Measurements from ENCODE around the gene CHKA. TPM values are rescaled to one million over a fixed set of nuclear protein-coding genes. Genes with fewer than 3 reads are reported as not detected.

Gene CHKA
- total and polyA plus RNA-seq, 4 donors, result 58.5 to 112 (median 77.1) TPM

DNA sequence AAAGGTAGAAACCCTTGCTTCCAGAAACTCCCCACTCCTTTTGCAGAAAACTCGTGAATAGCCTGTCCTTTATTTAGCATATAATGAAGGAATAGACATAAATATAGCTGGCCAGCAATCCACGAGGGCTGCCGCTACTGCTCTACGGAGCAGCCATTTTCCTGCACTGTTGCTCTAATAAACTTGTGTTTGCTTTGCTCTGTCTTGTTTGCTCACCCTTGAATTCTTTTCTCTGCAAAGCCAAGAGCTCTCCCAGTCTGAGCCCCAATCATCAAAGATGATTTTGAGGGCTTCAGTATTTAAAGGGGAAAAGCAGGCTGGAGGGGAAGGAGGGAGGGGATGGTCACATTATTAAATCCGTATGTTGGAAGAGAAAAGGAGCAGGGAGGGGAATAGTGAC, 16.6 kb upstream of the CHKA start:
- H3K9me3 ChIP-seq (ENCODE audit: control insufficient read depth, insufficient read depth, low read length), result peaks cover 2% of the 10 kb centered on the region
- peak overlapping the region; percentile 17 for H3K27ac ChIP-seq (ENCODE audit: low read depth, low read length)
- H3K27me3 ChIP-seq (ENCODE audit: control insufficient read depth, insufficient read depth, low read length), result no peaks in the 10 kb centered on the region
- peak in 1 of 6 donors; percentile 24 for DNase-seq (ENCODE audit: low read depth in 4 of 6, low spot score in 6 of 6)
- no peaks in the 10 kb centered on the region for H3K36me3 ChIP-seq (ENCODE audit: control insufficient read depth, insufficient read depth, low read length)
- no CpG with 5 or more reads among the region's 5 CpGs for WGBS (ENCODE audit: insufficient coverage)
- peaks cover 35% of the 10 kb centered on the region for H3K4me1 ChIP-seq (ENCODE audit: control insufficient read depth, insufficient read depth, low read length)
- no peak overlapping the region for H3K4me3 ChIP-seq (ENCODE audit: low read depth, low read length)

DNA sequence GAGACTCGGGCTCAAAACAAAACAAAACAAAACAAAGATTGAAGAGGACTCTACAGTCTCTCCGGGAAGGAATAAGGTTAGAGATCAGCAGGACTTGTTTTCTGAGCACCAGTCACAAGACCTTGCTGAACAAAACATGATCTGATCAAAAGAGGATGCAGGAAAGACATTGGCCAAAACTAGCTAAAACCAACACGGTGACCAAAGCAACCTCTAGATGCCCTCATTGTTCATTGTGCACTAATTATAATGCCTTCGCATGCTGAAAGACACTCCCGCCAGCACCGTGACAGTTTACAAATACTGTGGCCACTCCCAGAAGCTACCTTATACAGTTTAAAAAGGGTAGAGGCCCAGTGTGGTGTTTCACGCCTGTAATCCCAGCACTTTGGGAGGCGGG, 15.7 kb upstream of the CHKA start:
- H3K9me3 ChIP-seq (ENCODE audit: control insufficient read depth, insufficient read depth, low read length), result peaks cover 3% of the 10 kb centered on the region
- no peak overlapping the region for H3K27ac ChIP-seq (ENCODE audit: low read depth, low read length)
- WGBS (ENCODE audit: insufficient coverage), result 78% methylated on average over 7 of the region's 8 CpGs
- H3K4me3 ChIP-seq (ENCODE audit: low read depth, low read length), result no peak overlapping the region
- H3K36me3 ChIP-seq (ENCODE audit: control insufficient read depth, insufficient read depth, low read length), result no peaks in the 10 kb centered on the region
- DNase-seq (ENCODE audit: low read depth in 4 of 6, low spot score in 6 of 6), result no peak
- no peaks in the 10 kb centered on the region for H3K27me3 ChIP-seq (ENCODE audit: control insufficient read depth, insufficient read depth, low read length)
- H3K4me1 ChIP-seq (ENCODE audit: control insufficient read depth, insufficient read depth, low read length), result peaks cover 25% of the 10 kb centered on the region

DNA sequence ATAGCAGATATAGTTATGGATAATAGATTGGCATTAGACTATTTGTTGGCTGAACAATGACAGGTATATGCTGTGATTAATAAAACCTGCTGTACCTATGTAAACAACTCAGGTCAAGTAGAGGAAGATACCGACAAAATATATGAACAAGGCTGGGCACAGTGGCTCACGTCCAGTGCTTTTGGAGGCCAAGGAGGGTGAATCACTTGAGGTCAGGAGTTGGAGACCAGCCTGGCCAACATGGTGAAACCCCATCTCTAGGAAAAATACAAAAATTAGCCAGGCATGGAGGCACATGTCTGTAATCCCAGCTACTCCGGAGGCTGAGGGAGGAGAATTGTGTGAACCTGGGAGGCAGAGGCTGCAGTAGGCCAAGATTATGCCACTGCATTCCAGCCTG, 14.0 kb upstream of the CHKA start:
- WGBS (ENCODE audit: insufficient coverage), result 100% methylated on average over 1 of the region's 3 CpGs
- peaks cover 3% of the 10 kb centered on the region for H3K9me3 ChIP-seq (ENCODE audit: control insufficient read depth, insufficient read depth, low read length)

DNA sequence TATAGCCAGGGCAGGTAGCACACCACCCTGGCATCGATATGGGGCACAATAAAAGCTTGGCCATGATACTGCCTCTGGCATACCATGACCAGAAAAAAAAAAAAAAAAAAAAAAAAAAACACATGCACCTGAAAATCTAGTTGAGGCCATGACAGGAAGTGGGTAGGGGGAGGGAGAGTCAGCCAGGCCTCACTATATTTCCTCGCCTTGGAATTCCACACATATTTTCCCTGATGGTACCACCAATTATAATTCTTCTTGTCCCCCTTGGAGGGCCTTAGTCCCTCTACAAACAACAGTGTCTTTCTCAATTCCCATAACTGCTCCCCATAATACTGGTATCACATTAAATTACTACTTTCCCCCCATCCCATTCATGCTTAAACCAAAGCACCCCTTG, 12.6 kb upstream of the CHKA start:
- no peak overlapping the region for H3K4me3 ChIP-seq (ENCODE audit: low read depth, low read length)
- peaks cover 3% of the 10 kb centered on the region for H3K9me3 ChIP-seq (ENCODE audit: control insufficient read depth, insufficient read depth, low read length)
- no peak for DNase-seq (ENCODE audit: low read depth in 4 of 6, low spot score in 6 of 6)
- peaks cover 9% of the 10 kb centered on the region for H3K4me1 ChIP-seq (ENCODE audit: control insufficient read depth, insufficient read depth, low read length)
- H3K36me3 ChIP-seq (ENCODE audit: control insufficient read depth, insufficient read depth, low read length), result no peaks in the 10 kb centered on the region
- H3K27ac ChIP-seq (ENCODE audit: low read depth, low read length), result no peak overlapping the region
- H3K27me3 ChIP-seq (ENCODE audit: control insufficient read depth, insufficient read depth, low read length), result no peaks in the 10 kb centered on the region
- no CpG with 5 or more reads among the region's 2 CpGs for WGBS (ENCODE audit: insufficient coverage)

More for the DNA sequence above, 14.0 kb upstream of the CHKA start:
- no peaks in the 10 kb centered on the region for H3K36me3 ChIP-seq (ENCODE audit: control insufficient read depth, insufficient read depth, low read length)
- no peaks in the 10 kb centered on the region for H3K27me3 ChIP-seq (ENCODE audit: control insufficient read depth, insufficient read depth, low read length)
- no peak overlapping the region for H3K27ac ChIP-seq (ENCODE audit: low read depth, low read length)
- H3K4me3 ChIP-seq (ENCODE audit: low read depth, low read length), result no peak overlapping the region
- H3K4me1 ChIP-seq (ENCODE audit: control insufficient read depth, insufficient read depth, low read length), result peaks cover 8% of the 10 kb centered on the region
- no peak for DNase-seq (ENCODE audit: low read depth in 4 of 6, low spot score in 6 of 6)

DNA sequence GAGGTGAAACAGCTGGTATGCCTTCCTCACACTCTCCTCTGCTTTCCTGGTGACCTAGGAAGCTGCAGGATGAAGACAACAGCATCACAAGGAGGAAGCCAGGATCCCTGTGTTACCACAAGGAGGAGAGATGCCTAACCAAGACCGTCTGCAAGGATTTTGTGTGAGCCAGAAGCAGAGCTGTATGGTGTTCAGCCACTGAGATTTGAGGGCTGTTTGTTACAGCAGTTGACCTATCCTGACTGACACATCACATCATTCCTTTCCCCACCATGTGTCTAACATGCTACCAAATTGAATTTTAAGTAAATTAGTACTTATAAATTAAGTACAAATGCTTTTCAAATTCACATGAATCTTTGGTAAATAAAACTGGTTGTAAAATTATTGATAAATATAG, 8.9 kb upstream of the CHKA start:
- no CpG with 5 or more reads among the region's 1 CpG for WGBS (ENCODE audit: insufficient coverage)
- Histone ChIP-seq H3K27ac (ENCODE audit: low read depth, low read length) (no peak overlapping the region), H3K27me3 (ENCODE audit: control insufficient read depth, insufficient read depth, low read length) (no peaks in the 10 kb centered on the region), H3K4me3 (ENCODE audit: low read depth, low read length) (no peak overlapping the region), H3K9me3 (ENCODE audit: control insufficient read depth, insufficient read depth, low read length) (peaks cover 3% of the 10 kb centered on the region), H3K36me3 (ENCODE audit: control insufficient read depth, insufficient read depth, low read length) (no peaks in the 10 kb centered on the region), H3K4me1 (ENCODE audit: control insufficient read depth, insufficient read depth, low read length) (peaks cover 35% of the 10 kb centered on the region)
- DNase-seq (ENCODE audit: low read depth in 4 of 6, low spot score in 6 of 6), result no peak

DNA sequence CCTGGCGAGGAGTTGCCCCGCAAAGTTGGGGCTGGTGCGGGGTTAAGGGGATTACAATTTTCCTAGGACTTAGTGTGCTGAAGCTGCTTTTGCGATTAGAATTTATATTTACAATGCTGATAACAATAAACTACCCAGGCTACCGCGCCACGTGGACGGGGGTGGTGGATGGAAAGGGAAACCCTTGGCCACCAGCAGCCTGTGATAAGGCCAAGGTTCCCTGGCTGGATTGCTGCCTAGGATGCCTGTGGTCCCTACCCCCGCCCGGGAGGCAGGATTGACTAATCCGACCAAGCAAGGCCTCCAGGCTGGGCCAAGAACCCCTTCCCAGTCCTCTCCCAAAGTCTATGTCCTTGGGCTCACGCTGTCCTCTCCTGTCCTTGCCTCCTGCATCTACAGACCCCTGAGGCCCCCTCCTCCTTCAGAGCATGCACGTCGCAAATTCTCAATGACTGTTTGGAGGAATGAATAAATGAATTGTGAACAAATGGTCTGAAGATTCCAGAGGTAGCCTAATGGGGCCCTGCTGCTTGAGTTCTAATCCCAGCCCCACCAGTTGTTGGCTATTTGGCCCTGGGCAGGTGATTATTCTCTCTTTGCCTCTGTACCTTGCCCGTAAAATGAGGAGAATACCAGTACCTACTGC, 7.6 kb upstream of the CHKA start:
- Histone ChIP-seq H3K4me3 (ENCODE audit: low read depth, low read length) (peak overlapping the region; percentile 36), H3K27ac (ENCODE audit: low read depth, low read length) (peak overlapping the region; percentile 33)

DNA sequence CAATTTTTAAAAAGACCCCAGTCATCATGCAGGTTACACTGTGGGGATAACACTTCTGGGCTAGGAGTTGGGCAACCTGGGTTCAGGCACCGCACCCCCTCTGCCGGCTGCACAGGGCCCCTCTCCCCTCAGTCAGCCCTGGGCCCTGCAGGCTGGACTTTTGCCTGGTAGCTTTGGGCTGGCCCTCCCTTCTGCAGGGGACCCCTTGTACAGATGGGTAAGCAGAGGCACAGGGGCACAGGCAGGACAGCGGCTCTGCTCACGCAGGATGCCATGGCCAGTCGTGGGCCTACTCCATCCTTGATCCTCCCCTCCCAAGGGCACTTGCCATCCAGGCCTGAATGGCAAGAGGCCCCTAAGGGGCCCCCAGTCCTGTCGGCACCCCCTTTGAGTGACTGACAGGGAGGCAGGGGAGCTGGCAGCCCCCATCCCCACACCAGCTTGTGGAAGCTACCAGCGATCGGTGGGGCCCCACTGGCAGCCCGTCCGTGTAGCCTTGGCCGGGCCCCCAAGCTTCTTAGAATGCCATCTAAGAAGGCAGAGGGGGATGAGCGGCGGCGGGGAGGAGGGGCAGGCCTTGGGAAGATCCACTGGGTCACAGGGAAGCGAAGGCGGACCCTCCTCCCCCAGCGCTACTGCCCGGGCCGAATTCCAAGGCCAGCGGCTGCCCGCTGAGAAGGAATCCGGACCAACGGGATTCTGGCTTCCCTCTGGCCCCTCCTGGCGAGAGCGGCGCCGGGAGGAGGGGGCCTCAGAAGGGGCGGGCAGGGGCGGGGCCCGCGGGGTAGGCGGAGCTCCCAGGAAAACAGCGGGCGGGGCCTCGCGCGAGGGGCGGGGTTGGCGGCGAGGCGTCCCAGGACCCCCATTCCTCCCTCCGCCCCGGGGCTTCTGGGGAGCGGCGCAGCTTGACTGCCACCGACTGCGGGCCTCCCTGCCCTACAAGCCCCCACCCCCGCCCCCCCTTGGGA, 6.8 kb upstream of the CHKA start:
- 7% methylated on average over 40 of the region's 48 CpGs for WGBS (ENCODE audit: insufficient coverage)
- Histone ChIP-seq H3K9me3 (ENCODE audit: control insufficient read depth, insufficient read depth, low read length) (peaks cover 1% of the 10 kb centered on the region), H3K4me1 (ENCODE audit: control insufficient read depth, insufficient read depth, low read length) (peaks cover 36% of the 10 kb centered on the region), H3K27me3 (ENCODE audit: control insufficient read depth, insufficient read depth, low read length) (no peaks in the 10 kb centered on the region), H3K36me3 (ENCODE audit: control insufficient read depth, insufficient read depth, low read length) (no peaks in the 10 kb centered on the region), H3K4me3 (ENCODE audit: low read depth, low read length) (peak overlapping the region; percentile 36), H3K27ac (ENCODE audit: low read depth, low read length) (peak overlapping the region; percentile 75)
- peak in 5 of 6 donors; percentile 66 to 94 (median 75) for DNase-seq (ENCODE audit: low read depth in 4 of 6, low spot score in 6 of 6)

More for the DNA sequence above, 7.6 kb upstream of the CHKA start:
- peaks cover 36% of the 10 kb centered on the region for H3K4me1 ChIP-seq (ENCODE audit: control insufficient read depth, insufficient read depth, low read length)
- 3% methylated on average over 7 of the region's 15 CpGs for WGBS (ENCODE audit: insufficient coverage)
- no peaks in the 10 kb centered on the region for H3K36me3 ChIP-seq (ENCODE audit: control insufficient read depth, insufficient read depth, low read length)
- H3K27me3 ChIP-seq (ENCODE audit: control insufficient read depth, insufficient read depth, low read length), result no peaks in the 10 kb centered on the region
- DNase-seq (ENCODE audit: low read depth in 4 of 6, low spot score in 6 of 6), result peak in 1 of 6 donors; percentile 24
- H3K9me3 ChIP-seq (ENCODE audit: control insufficient read depth, insufficient read depth, low read length), result peaks cover 2% of the 10 kb centered on the region

DNA sequence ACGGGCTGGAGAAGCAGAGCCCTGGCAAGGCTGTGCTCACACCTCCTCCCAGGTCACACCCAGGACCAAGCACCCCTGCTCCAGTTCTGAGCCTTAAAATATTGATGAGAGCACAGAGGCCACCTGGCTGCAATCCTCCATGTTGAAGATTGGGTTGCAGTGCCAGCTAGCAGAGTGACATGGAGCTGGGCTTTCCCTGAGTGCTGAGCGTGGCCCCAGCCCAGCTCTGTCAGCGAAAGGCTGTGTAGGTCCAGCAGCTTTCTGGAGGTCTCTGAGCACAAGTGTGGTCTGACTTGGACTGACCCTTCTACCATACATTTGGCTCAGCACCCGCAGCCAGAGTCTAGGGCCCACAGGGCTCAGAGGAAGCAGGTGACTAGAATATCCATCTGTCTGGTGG, 4.0 kb upstream of the CHKA start:
- DNase-seq (ENCODE audit: low read depth in 4 of 6, low spot score in 6 of 6), result no peak
- Histone ChIP-seq H3K4me3 (ENCODE audit: low read depth, low read length) (no peak overlapping the region), H3K9me3 (ENCODE audit: control insufficient read depth, insufficient read depth, low read length) (no peaks in the 10 kb centered on the region), H3K36me3 (ENCODE audit: control insufficient read depth, insufficient read depth, low read length) (no peaks in the 10 kb centered on the region), H3K4me1 (ENCODE audit: control insufficient read depth, insufficient read depth, low read length) (peaks cover 53% of the 10 kb centered on the region), H3K27me3 (ENCODE audit: control insufficient read depth, insufficient read depth, low read length) (no peaks in the 10 kb centered on the region), H3K27ac (ENCODE audit: low read depth, low read length) (no peak overlapping the region)
- 36% methylated on average over 2 of the region's 4 CpGs for WGBS (ENCODE audit: insufficient coverage)

DNA sequence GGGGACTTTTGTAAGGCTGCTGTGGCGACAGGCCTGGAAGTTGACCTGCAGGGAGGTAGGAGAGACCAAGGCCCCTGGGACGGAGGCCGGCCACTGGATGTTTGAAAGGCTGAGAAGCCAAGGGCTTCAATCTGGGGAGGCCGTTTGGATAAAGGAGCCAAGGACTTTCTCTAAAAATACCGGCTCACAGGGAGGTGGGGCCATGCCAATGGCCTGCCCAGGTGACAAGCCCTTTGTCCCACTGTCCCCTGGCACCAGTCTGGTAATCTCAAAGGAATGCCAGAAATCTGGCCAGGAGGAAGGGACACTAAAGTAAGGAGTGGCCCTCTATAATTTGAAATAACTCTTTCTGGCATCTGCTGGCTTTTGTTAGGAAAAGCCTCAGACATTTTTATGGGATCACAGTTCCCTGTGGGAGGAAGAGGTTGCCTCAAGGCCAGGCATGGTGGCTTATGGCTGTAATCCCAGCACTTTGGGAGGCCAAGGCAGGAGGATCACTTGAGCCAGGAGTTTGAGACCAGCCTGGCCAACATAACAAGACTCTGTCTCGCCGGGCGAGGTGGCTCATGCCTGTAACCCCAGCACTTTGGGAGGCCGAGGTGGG, 1.9 kb upstream of the CHKA start:
- WGBS (ENCODE audit: insufficient coverage), result 82% methylated on average over 9 of the region's 9 CpGs
- H3K27ac ChIP-seq (ENCODE audit: low read depth, low read length), result no peak overlapping the region
- no peaks in the 10 kb centered on the region for H3K9me3 ChIP-seq (ENCODE audit: control insufficient read depth, insufficient read depth, low read length)
- no peak overlapping the region for H3K4me3 ChIP-seq (ENCODE audit: low read depth, low read length)
- DNase-seq (ENCODE audit: low read depth in 4 of 6, low spot score in 6 of 6), result no peak
- H3K27me3 ChIP-seq (ENCODE audit: control insufficient read depth, insufficient read depth, low read length), result no peaks in the 10 kb centered on the region
- H3K4me1 ChIP-seq (ENCODE audit: control insufficient read depth, insufficient read depth, low read length), result peaks cover 60% of the 10 kb centered on the region
- H3K36me3 ChIP-seq (ENCODE audit: control insufficient read depth, insufficient read depth, low read length), result peaks cover 1% of the 10 kb centered on the region

Data from spinal cord (tissue), 10 donors.